MCF 10A (cell line): ENCODE data around the gene CALML6. TPM values are rescaled to one million over a fixed set of nuclear protein-coding genes. Genes with fewer than 3 reads are reported as not detected.
A peak's percentile ranks its signal among the peaks of the same experiment; 100 is the strongest.

ENCODE experiments used
- BruUV-seq: library from RNA; stranded (reverse); fragments of 400-500 nt; replicated peaks from 2 replicates; lab custom pipeline; 2021; lab: Mats Ljungman, UMichigan
- CTCF ChIA-PET: fragments of 300-600 bp; sonication (Branson Sonifier 250); formaldehyde crosslinking; extraction: SDS; loops from one replicate; lab custom pipeline; 2021; ENCODE audit warnings: antibody characterized with exemption, inconsistent platforms; lab: Yijun Ruan, JAX
- POLR2A ChIA-PET: fragments of 300-600, 350-650 bp; sonication (Branson Sonifier 250); formaldehyde crosslinking; extraction: SDS; loops from one replicate; lab custom pipeline; 2020; ENCODE audit warnings: antibody characterized with exemption, inconsistent platforms; lab: Yijun Ruan, JAX
- DNase-seq: peaks from one replicate; pipeline ENCODE4 v3.0.0-alpha.2; 2018; ENCODE audit not compliant: unreplicated experiment
- H3K27ac Mint-ChIP-seq: one replicate; pipeline ENCODE4 v1.8.0; 2022; ENCODE audit warnings: mild to moderate bottlenecking, low read depth, mixed read lengths; ENCODE audit not compliant: unreplicated experiment
- H3K27me3 Mint-ChIP-seq: one replicate; pipeline ENCODE4 v1.8.0; 2022; ENCODE audit warnings: mixed read lengths; ENCODE audit not compliant: insufficient read depth, unreplicated experiment
- H3K36me3 Mint-ChIP-seq: one replicate; pipeline ENCODE4 v1.8.0; 2022; ENCODE audit warnings: mild to moderate bottlenecking, moderate library complexity, mixed read lengths; ENCODE audit not compliant: insufficient read depth, unreplicated experiment
- H3K4me1 Mint-ChIP-seq: one replicate; pipeline ENCODE4 v1.8.0; 2022; ENCODE audit warnings: mixed read lengths; ENCODE audit not compliant: insufficient read depth, unreplicated experiment
- H3K4me3 Mint-ChIP-seq: one replicate; pipeline ENCODE4 v1.8.0; 2022; ENCODE audit warnings: mild to moderate bottlenecking, moderate library complexity, mixed read lengths; ENCODE audit not compliant: unreplicated experiment
- H3K9me3 Mint-ChIP-seq: one replicate; pipeline ENCODE4 v1.8.0; 2022; ENCODE audit warnings: mixed read lengths; ENCODE audit not compliant: unreplicated experiment
- intact Hi-C: fragments of 100-400 bp; cut with micrococcal nuclease; formaldehyde crosslinking; loops from 2 replicates; pipeline ENCODE4 v1.14.1; 2022
- total RNA-seq: library from RNA; stranded (reverse); gene quantifications from 2 replicates; pipeline ENCODE4 v1.2.3, GENCODE V29; 2022
- TF ChIP-seq, protein P1 (sequence below): fragments of 200-600 bp; IDR thresholded peaks from one replicate; pipeline ENCODE4 v1.8.0; 2022; ENCODE audit warnings: antibody characterized with exemption, mild to moderate bottlenecking; ENCODE audit not compliant: unreplicated experiment

Gene CALML6
- total RNA-seq, 1 experiment from 2014 or later: 1.7 TPM

DNA sequence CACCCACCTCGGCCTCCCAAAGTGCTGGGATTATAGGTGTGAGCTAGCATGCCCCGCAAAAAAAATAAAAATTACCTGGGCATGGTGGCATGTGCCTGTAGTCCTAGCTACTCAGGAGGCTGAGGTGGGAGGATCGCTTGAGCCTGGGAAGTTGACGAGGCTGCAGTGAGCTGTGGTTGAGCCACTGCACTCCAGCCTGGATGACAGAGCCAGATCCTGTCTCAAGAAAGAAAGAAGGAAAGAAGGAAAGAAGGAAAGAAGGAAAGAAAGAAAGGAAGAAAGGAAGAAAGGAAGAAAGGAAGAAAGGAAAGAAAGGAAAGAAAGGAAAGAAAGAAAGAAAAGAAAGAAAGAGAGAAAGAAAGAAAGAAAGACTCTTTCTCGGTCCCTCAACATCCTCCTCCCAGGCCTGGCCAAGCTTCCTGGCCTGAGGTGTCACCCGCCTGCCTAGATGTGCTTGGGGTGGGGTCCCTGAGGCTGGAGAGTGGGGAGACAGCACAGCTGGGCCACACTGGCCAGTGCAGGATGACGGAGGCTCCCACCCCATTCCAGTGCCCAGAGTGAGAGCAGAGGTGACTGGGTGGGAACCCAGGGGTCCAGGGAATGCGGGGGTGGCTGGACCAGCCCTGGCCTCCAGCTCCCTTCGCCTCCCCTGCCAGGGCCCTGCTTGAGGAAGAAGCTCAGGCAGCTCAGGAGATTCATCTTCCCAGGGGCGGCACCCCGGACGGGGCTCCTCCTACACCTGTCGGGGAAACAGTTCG lies 14.0 kb upstream of the CALML6 start:
- intact Hi-C loops: no loop called here
- CTCF ChIA-PET: interaction anchor here (0.6 to 0.7 kb wide), 4 partner anchors 30 to 179 kb away, joined by 3 to 4 read pairs (median 4); no protein-coding TSS in a partner anchor

DNA sequence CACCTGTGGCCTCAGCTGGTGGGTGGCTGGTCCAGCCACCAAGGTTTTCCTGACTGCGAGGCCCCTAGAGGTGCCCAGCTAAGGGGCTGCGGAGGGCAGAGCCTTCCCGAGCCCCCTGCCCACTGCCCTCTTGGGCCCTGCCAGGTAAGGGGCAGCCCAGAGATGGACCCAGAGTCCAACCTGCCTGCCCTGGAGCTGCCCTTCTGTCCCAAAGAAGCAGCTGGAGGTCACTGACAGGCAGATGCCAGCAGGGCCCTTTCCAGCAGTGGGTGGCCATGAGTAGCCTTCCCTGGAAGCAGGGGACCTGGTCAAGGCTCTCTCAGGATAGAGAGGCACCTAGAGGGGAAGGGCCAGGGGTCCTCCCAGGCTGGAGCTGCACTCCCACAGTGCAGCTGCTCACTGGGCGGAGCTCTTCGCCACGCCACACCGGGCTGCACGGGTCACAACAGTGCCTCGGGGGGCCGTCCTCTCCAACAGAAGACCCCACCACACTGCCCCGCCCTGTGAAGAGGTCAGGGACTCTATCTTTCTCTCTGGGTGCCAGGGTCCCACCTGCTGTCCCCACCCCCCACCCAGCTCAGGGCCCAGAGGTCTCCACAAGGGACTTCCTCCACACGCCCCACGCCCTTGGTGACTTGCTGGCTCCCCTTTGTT lies 13.3 kb upstream of the CALML6 start:
- Mint-ChIP-seq H3K4me3 (no peak overlapping the region), H3K36me3 (peaks cover 5% of the 10 kb centered on the region), H3K9me3 (no peaks in the 10 kb centered on the region), H3K4me1 (peaks cover 8% of the 10 kb centered on the region), H3K27ac (no peak overlapping the region), H3K27me3 (no peaks in the 10 kb centered on the region)
- CTCF ChIA-PET: interaction anchor here (0.6 to 0.7 kb wide), 2 partner anchors 58 to 180 kb away, joined by 3 to 4 read pairs; no protein-coding TSS in a partner anchor
- BruUV-seq: no TSS peak
- TF ChIP-seq, protein P1, sequence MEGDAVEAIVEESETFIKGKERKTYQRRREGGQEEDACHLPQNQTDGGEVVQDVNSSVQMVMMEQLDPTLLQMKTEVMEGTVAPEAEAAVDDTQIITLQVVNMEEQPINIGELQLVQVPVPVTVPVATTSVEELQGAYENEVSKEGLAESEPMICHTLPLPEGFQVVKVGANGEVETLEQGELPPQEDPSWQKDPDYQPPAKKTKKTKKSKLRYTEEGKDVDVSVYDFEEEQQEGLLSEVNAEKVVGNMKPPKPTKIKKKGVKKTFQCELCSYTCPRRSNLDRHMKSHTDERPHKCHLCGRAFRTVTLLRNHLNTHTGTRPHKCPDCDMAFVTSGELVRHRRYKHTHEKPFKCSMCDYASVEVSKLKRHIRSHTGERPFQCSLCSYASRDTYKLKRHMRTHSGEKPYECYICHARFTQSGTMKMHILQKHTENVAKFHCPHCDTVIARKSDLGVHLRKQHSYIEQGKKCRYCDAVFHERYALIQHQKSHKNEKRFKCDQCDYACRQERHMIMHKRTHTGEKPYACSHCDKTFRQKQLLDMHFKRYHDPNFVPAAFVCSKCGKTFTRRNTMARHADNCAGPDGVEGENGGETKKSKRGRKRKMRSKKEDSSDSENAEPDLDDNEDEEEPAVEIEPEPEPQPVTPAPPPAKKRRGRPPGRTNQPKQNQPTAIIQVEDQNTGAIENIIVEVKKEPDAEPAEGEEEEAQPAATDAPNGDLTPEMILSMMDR: no peak
- intact Hi-C loops: no loop called here
- POLR2A ChIA-PET: interaction anchor here (0.7 to 1.4 kb wide), 5 partner anchors 10 to 123 kb away, joined by 3 to 5 read pairs (median 3); no protein-coding TSS in a partner anchor
- no peak for DNase-seq

More for the DNA sequence above, 14.0 kb upstream of the CALML6 start:
- Mint-ChIP-seq H3K27me3 (no peaks in the 10 kb centered on the region), H3K36me3 (peaks cover 4% of the 10 kb centered on the region), H3K9me3 (no peaks in the 10 kb centered on the region), H3K4me1 (peaks cover 2% of the 10 kb centered on the region), H3K4me3 (no peak overlapping the region), H3K27ac (peak overlapping the region; percentile 54)
- no peak for DNase-seq
- TF ChIP-seq, protein P1: no peak
- POLR2A ChIA-PET: interaction anchor here (0.6 to 1.4 kb wide), 6 partner anchors 9 to 143 kb away, joined by 3 to 5 read pairs (median 4); no protein-coding TSS in a partner anchor
- BruUV-seq: no TSS peak

DNA sequence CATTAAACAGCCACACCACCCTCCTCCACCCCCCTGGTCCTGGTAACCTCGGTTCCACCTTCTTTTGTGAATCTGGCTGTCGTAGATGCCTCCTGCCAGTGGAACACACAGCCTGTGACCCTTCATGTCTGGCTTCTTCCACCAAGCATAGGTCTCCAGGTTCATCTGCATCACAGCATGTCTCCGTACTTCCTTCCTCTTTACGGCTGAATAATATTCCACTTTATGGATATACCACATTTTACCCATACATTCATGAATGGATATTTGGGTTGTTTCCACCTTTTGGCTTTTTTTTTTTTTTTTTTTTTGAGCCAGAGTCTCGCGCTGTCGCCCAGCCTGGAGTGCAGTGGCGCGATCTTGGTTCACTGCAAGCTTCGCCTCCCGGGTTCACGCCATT lies 11.8 kb upstream of the CALML6 start:
- Mint-ChIP-seq H3K27me3 (no peaks in the 10 kb centered on the region), H3K4me3 (no peak overlapping the region), H3K36me3 (peaks cover 5% of the 10 kb centered on the region), H3K4me1 (peaks cover 8% of the 10 kb centered on the region), H3K27ac (no peak overlapping the region), H3K9me3 (no peaks in the 10 kb centered on the region)
- DNase-seq: no peak
- TF ChIP-seq, protein P1: no peak
- intact Hi-C loops: no loop called here
- no TSS peak for BruUV-seq
- ChIA-PET CTCF (interaction anchor here (0.7 kb wide), 1 partner anchor 374 kb away, joined by 3 read pairs; no protein-coding TSS in a partner anchor), POLR2A (no interaction called here)
